Natural killer cell (primary cell): ENCODE measurements around the gene PRXL2A. TPM values are rescaled to one million over a fixed set of nuclear protein-coding genes. Genes with fewer than 3 reads are reported as not detected.

ENCODE experiments used
- ATAC-seq, 3 donors: fragments of 150-1000 bp in 2 of 3; fragments of 200-7000 bp in 1 of 3; cut with Tn5 transposase; 1 replicate in 1 of 3; 2 replicates in 2 of 3; pipeline ENCODE4 v1.10.0; 2021; ENCODE audit warnings: mild to moderate bottlenecking in 2 of 3, moderate library complexity in 2 of 3
- DNase-seq, 2 donors: peaks; one replicate each; pipeline versions ENCODE4 v3.0.0 to v3.0.0-alpha.2; 2013 to 2021; ENCODE audit warnings: mixed read lengths in 1 of 2
- H3K27ac ChIP-seq: one replicate; pipeline ENCODE4 v1.5.1; 2013; ENCODE audit warnings: mild to moderate bottlenecking, low read length
- H3K27me3 ChIP-seq: one replicate; pipeline ENCODE4 v1.6.1; 2013; ENCODE audit warnings: low read length; ENCODE audit not compliant: control insufficient read depth, insufficient read depth
- H3K36me3 ChIP-seq: one replicate; pipeline ENCODE4 v1.6.1; 2013; ENCODE audit warnings: low read length; ENCODE audit not compliant: control insufficient read depth, insufficient read depth
- H3K4me1 ChIP-seq: one replicate; pipeline ENCODE4 v1.6.1; 2013; ENCODE audit warnings: low read length; ENCODE audit not compliant: control insufficient read depth, insufficient read depth
- H3K4me3 ChIP-seq: one replicate; pipeline ENCODE4 v1.5.1; 2013; ENCODE audit warnings: low read length
- H3K9me3 ChIP-seq: one replicate; pipeline ENCODE4 v1.6.1; 2013; ENCODE audit warnings: low read length; ENCODE audit not compliant: control insufficient read depth, insufficient read depth
- H3K27ac Mint-ChIP-seq, 2 donors: one replicate each; pipeline ENCODE4 v1.8.0; 2022; ENCODE audit warnings: mild to moderate bottlenecking in 2 of 2, mixed read lengths in 2 of 2, moderate library complexity in 1 of 2
- H3K27me3 Mint-ChIP-seq, 2 donors: one replicate each; pipeline ENCODE4 v1.8.0; 2022; ENCODE audit warnings: low read depth in 2 of 2, mixed read lengths in 2 of 2
- H3K36me3 Mint-ChIP-seq: one replicate; pipeline ENCODE4 v1.8.0; 2022; ENCODE audit warnings: mixed read lengths
- H3K4me1 Mint-ChIP-seq, 2 donors: one replicate each; pipeline ENCODE4 v1.8.0; 2022; ENCODE audit warnings: mixed read lengths in 2 of 2
- H3K4me3 Mint-ChIP-seq: one replicate; pipeline ENCODE4 v1.8.0; 2022; ENCODE audit warnings: mild to moderate bottlenecking, moderate library complexity, mixed read lengths
- H3K9me3 Mint-ChIP-seq, 2 donors: one replicate each; pipeline ENCODE4 v1.8.0; 2022; ENCODE audit warnings: mixed read lengths in 2 of 2
- CTCF ChIP-seq: fragments of 200-600 bp; IDR thresholded peaks from one replicate; pipeline ENCODE4 v1.8.0; 2022; ENCODE audit warnings: antibody characterized with exemption
- WGBS: methylation state at CpG from one replicate; pipeline ENCODE4 v1.1.7; 2013; ENCODE audit warnings: missing lambda C conversion rate; ENCODE audit not compliant: insufficient coverage; 5-methylcytosine and 5-hydroxymethylcytosine counted together
- intact Hi-C: fragments of 100-400 bp; cut with micrococcal nuclease; formaldehyde crosslinking; loops from one replicate; pipeline ENCODE4 v1.14.2; 2022
- total RNA-seq, 4 donors: library from RNA; stranded (reverse); fragments of 120-200 nt in 1 of 4; gene quantifications; one replicate each; pipeline versions ENCODE4 v1.2.3 to v1.2.4, GENCODE V29; 2013 to 2022

Gene PRXL2A
- total RNA-seq, 3 donors from 2014 or later (not counting 1 experiment from before 2014, with no cell fraction given): 1.3 to 1.8 (median 1.4) TPM

GRCh38 chr10:80436446-80437098 is 28.2 kb downstream of the PRXL2A start:
- no peaks in the 10 kb centered on the region for H3K9me3 ChIP-seq
- no peaks in the 10 kb centered on the region for H3K27me3 ChIP-seq
- H3K4me1 ChIP-seq: no peaks in the 10 kb centered on the region
- intact Hi-C loops: no loop called here
- peaks cover 6 to 23% of the 10 kb centered on the region in 2 donors for H3K27me3 Mint-ChIP-seq
- TF ChIP-seq CTCF: no peak
- no peaks in the 10 kb centered on the region for H3K36me3 ChIP-seq
- no peaks in the 10 kb centered on the region for H3K36me3 Mint-ChIP-seq
- no peaks in the 10 kb centered on the region for H3K4me1 Mint-ChIP-seq
- H3K4me3 Mint-ChIP-seq: no peak overlapping the region
- no peak overlapping the region for H3K4me3 ChIP-seq
- no peak overlapping the region for H3K27ac ChIP-seq
- WGBS: 86% methylated on average over 5 of the region's 6 CpGs
- DNase-seq: no peak
- no peaks in the 10 kb centered on the region for H3K9me3 Mint-ChIP-seq
- no peak overlapping the region for H3K27ac Mint-ChIP-seq
- no peak for ATAC-seq

- TF ChIP-seq CTCF: no peak
- Mint-ChIP-seq H3K27ac (no peak overlapping the region), H3K4me3 (no peak overlapping the region), H3K9me3 (no peaks in the 10 kb centered on the region), H3K36me3 (no peaks in the 10 kb centered on the region), H3K4me1 (no peaks in the 10 kb centered on the region), H3K27me3 (peaks cover 6 to 23% of the 10 kb centered on the region in 2 donors)
- Histone ChIP-seq H3K4me3 (no peak overlapping the region), H3K27me3 (no peaks in the 10 kb centered on the region), H3K9me3 (no peaks in the 10 kb centered on the region), H3K27ac (no peak overlapping the region), H3K4me1 (no peaks in the 10 kb centered on the region), H3K36me3 (no peaks in the 10 kb centered on the region)
- DNase-seq (no peak), ATAC-seq (no peak)
- 83% methylated on average over 2 of the region's 2 CpGs for WGBS
- intact Hi-C loops: no loop called here
These were observed 28.9 kb downstream of the PRXL2A start for GRCh38 chr10:80437227-80437626.

GRCh38 chr10:80441831-80442230 is 33.5 kb downstream of the PRXL2A start:
- no peaks in the 10 kb centered on the region for H3K27me3 ChIP-seq
- TF ChIP-seq CTCF: no peak
- peaks cover 17% of the 10 kb centered on the region for H3K4me1 ChIP-seq
- H3K36me3 ChIP-seq: no peaks in the 10 kb centered on the region
- peaks cover 6 to 21% of the 10 kb centered on the region in 2 donors for H3K27me3 Mint-ChIP-seq
- ATAC-seq: no peak
- no peaks in the 10 kb centered on the region for H3K36me3 Mint-ChIP-seq
- no peak for DNase-seq
- no peak overlapping the region for H3K4me3 ChIP-seq
- no peaks in the 10 kb centered on the region for H3K9me3 ChIP-seq
- H3K4me3 Mint-ChIP-seq: no peak overlapping the region
- H3K9me3 Mint-ChIP-seq: no peaks in the 10 kb centered on the region
- WGBS: 88% methylated on average over 8 of the region's 8 CpGs
- intact Hi-C loops: no loop called here
- H3K27ac Mint-ChIP-seq: no peak overlapping the region
- H3K4me1 Mint-ChIP-seq: peaks cover 17 to 24% of the 10 kb centered on the region in 2 donors
- H3K27ac ChIP-seq: no peak overlapping the region

- ATAC-seq (no peak), DNase-seq (no peak)
- H3K4me1 ChIP-seq: peaks cover 17% of the 10 kb centered on the region
- Mint-ChIP-seq H3K36me3 (no peaks in the 10 kb centered on the region), H3K9me3 (no peaks in the 10 kb centered on the region), H3K4me1 (peaks cover 22 to 31% of the 10 kb centered on the region in 2 donors), H3K4me3 (no peak overlapping the region), H3K27ac (no peak overlapping the region), H3K27me3 (peaks cover 2 to 10% of the 10 kb centered on the region in 2 donors)
- H3K4me3 ChIP-seq: no peak overlapping the region
- TF ChIP-seq CTCF: no peak
- WGBS: 82% methylated on average over 2 of the region's 3 CpGs
- intact Hi-C loops: no loop called here
- no peaks in the 10 kb centered on the region for H3K9me3 ChIP-seq
- no peaks in the 10 kb centered on the region for H3K36me3 ChIP-seq
- no peaks in the 10 kb centered on the region for H3K27me3 ChIP-seq
- H3K27ac ChIP-seq: no peak overlapping the region
These were observed 34.5 kb downstream of the PRXL2A start for GRCh38 chr10:80442879-80443278.
